Measurements from ENCODE around the gene NRG4.
A peak's percentile ranks its signal among the peaks of the same experiment; 100 is the strongest.

NRG4 gene

DNA sequence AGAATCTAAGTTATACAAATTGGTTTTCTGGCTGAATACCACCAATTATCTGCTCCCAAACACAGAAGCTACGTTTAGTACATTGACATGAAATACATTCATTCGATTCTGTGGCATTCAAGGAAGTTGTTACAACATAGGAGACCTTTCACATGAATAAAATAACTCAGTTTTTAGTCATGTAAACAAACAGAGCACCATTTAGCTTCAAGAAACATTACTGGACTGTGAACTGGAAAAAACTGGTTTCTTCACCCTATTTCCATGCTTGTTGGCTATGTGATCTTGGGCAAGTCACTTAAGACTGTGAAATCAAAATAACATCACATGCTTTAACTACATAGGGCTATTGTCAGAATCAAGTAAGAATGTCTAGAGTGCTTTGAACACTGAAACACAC is 46.2 kb downstream of the NRG4 start:
- Mint-ChIP-seq H3K36me3 (ENCODE audit: low read depth) (no peaks in the 10 kb centered on the region), H3K4me3 (no peak overlapping the region), H3K27ac (no peak overlapping the region), H3K9me3 (peaks cover 4% of the 10 kb centered on the region), H3K4me1 (ENCODE audit: low read depth) (no peaks in the 10 kb centered on the region), H3K27me3 (peaks cover 6% of the 10 kb centered on the region)
- DNase-seq: no peak

DNA sequence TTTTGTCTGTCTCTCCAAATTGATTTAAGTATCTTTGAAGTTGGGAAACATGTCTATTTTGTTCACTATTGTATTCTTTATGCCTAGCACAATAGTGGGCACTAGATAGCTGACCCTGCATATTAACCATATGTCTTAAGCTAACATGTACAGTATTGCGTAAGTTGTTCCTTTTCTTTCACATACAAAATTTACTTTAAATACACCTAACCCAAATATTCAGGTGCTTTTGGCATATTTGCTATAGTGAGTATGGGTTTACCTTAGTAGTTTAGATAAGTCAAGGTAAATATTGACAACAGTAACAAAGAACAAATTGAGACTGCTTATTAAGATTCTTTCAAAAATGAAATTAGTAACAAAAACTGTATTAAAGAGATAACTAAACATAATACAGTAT is 50.9 kb downstream of the NRG4 start:
- Mint-ChIP-seq H3K4me1 (ENCODE audit: low read depth) (no peaks in the 10 kb centered on the region), H3K27me3 (peaks cover 22% of the 10 kb centered on the region), H3K36me3 (ENCODE audit: low read depth) (no peaks in the 10 kb centered on the region)

GRCh38 chr15:75955720-75956119 is 56.5 kb downstream of the NRG4 start:
- Mint-ChIP-seq H3K27me3 (peaks cover 53% of the 10 kb centered on the region), H3K9me3 (no peaks in the 10 kb centered on the region), H3K36me3 (ENCODE audit: low read depth) (no peaks in the 10 kb centered on the region), H3K27ac (no peak overlapping the region), H3K4me3 (no peak overlapping the region), H3K4me1 (ENCODE audit: low read depth) (peaks cover 2% of the 10 kb centered on the region)
- DNase-seq: no peak

More for the DNA sequence above, 50.9 kb downstream of the NRG4 start:
- Mint-ChIP-seq H3K4me3 (no peak overlapping the region), H3K9me3 (peaks cover 4% of the 10 kb centered on the region), H3K27ac (no peak overlapping the region)
- no peak for DNase-seq

DNA sequence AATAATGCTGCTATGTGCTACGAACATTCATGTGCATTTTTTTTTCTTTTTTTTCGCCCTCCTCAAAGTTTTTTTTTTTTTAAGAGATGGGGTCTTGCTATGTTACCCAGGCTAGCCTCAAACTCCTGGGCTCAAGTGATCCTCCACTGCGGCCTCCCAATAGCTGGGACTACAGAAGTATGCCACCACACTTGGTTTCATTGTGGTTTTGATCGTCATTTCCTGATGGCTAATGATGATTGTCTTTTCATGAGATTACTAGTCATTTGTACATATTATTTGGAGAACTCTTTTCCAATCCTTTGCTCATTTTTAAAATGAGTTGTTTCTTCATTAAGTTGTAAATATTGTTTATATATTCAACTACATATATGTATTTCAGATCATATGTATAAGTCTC is 59.7 kb downstream of the NRG4 start:
- H3K4me3 Mint-ChIP-seq: no peak overlapping the region
- H3K27me3 Mint-ChIP-seq: peaks cover 67% of the 10 kb centered on the region
- peaks cover 2% of the 10 kb centered on the region for H3K4me1 Mint-ChIP-seq (ENCODE audit: low read depth)
- no peaks in the 10 kb centered on the region for H3K9me3 Mint-ChIP-seq
- H3K27ac Mint-ChIP-seq: no peak overlapping the region
- DNase-seq: no peak
- H3K36me3 Mint-ChIP-seq (ENCODE audit: low read depth): no peaks in the 10 kb centered on the region

- Mint-ChIP-seq H3K27me3 (peaks cover 59% of the 10 kb centered on the region), H3K4me1 (ENCODE audit: low read depth) (peaks cover 6% of the 10 kb centered on the region), H3K36me3 (ENCODE audit: low read depth) (no peaks in the 10 kb centered on the region), H3K27ac (no peak overlapping the region), H3K9me3 (no peaks in the 10 kb centered on the region), H3K4me3 (no peak overlapping the region)
- no peak for DNase-seq
These were observed 63.4 kb downstream of the NRG4 start for GRCh38 chr15:75948761-75949296.

DNA sequence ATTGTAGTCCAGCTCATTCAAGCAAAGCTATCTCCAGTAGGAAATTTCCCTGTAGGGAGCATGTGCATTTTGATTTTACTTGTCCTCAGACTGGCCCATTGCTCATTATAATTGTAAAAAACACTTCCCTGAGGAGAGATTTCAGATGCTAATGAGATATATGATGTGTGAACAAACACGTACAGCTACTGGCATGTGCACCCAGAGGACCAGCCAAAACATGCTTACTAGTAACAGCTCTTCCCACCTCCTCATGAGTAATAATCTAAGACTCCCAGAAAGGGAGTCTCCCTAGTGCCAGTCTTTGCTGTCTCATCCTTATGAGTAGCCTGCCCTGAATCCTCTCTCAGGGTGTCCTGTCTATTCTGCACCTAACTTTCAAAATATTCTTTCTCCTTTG is 65.1 kb downstream of the NRG4 start:
- Mint-ChIP-seq H3K4me1 (ENCODE audit: low read depth) (peaks cover 4% of the 10 kb centered on the region), H3K27me3 (peaks cover 50% of the 10 kb centered on the region), H3K36me3 (ENCODE audit: low read depth) (no peaks in the 10 kb centered on the region), H3K27ac (no peak overlapping the region), H3K9me3 (no peaks in the 10 kb centered on the region), H3K4me3 (no peak overlapping the region)
- DNase-seq: no peak

DNA sequence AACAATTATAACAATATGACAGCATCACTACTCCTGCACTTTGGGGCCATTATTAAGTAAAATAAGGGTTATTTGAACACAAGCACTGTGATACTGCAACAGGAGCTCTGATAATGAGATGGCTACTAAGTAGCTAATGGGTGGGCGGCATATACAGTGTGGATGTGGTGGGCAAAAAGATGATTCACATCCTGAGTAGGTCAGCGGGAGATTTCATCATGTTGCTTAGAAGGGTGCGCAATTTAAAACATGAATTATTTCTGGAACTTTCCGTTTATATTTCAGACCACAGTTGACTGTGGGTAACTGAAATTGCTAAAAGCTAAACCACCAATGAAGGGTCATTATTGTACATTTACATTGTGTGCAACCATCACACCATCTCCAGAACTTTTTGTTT is 66.3 kb downstream of the NRG4 start:
- peaks cover 40% of the 10 kb centered on the region for H3K27me3 Mint-ChIP-seq
- H3K36me3 Mint-ChIP-seq (ENCODE audit: low read depth): no peaks in the 10 kb centered on the region
- H3K4me1 Mint-ChIP-seq (ENCODE audit: low read depth): peaks cover 4% of the 10 kb centered on the region
- no peaks in the 10 kb centered on the region for H3K9me3 Mint-ChIP-seq
- no peak for DNase-seq
- H3K4me3 Mint-ChIP-seq: no peak overlapping the region
- H3K27ac Mint-ChIP-seq: no peak overlapping the region

GRCh38 chr15:75943713-75944215 is 68.5 kb downstream of the NRG4 start:
- Mint-ChIP-seq H3K27me3 (peaks cover 21% of the 10 kb centered on the region), H3K9me3 (peaks cover 4% of the 10 kb centered on the region), H3K36me3 (ENCODE audit: low read depth) (peaks cover 4% of the 10 kb centered on the region), H3K4me3 (no peak overlapping the region), H3K27ac (no peak overlapping the region), H3K4me1 (ENCODE audit: low read depth) (peaks cover 4% of the 10 kb centered on the region)
- DNase-seq: no peak

DNA sequence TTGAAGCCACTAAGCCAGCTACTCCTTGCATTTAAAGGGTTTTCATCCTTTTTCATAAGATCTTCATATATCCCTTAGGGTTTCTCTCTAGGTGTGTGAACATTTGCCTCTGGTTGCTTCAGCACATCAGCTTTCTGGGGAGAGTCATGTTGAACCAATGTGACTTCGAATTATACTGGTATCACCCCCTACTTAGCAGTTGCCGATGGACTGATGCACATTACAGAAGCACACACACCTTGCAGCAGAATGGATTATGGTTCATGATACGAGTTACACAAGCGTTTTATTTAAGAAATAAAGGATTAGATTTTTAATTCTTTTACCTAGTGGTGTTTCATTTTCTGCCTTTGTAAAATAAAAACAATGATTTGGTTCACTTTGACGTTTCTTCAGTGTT is 69.0 kb downstream of the NRG4 start:
- peaks cover 20% of the 10 kb centered on the region for H3K27me3 Mint-ChIP-seq
- peaks cover 4% of the 10 kb centered on the region for H3K4me1 Mint-ChIP-seq (ENCODE audit: low read depth)
- H3K4me3 Mint-ChIP-seq: no peak overlapping the region
- DNase-seq: no peak
- H3K27ac Mint-ChIP-seq: no peak overlapping the region
- peaks cover 9% of the 10 kb centered on the region for H3K9me3 Mint-ChIP-seq
- H3K36me3 Mint-ChIP-seq (ENCODE audit: low read depth): peaks cover 9% of the 10 kb centered on the region

DNA sequence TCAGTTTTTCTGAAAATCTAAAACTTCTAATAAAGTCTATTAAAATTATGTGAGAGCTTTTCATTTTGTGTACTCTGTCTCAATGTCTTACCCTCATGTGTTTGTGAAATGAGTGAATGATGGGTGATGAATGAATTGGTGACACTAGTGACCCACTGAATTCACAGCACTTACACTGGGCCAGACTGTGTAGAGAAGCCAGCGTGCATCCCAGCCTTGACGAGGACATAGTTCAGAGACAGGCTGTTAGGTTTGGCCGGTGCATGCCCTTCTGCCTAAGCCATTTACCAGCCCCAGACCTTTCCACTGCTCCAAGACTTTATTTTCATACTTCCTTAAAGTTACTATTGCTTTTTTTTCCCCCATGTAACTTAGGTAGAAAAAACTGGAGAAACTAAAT is 69.8 kb downstream of the NRG4 start:
- no peak overlapping the region for H3K4me3 Mint-ChIP-seq
- H3K9me3 Mint-ChIP-seq: peaks cover 15% of the 10 kb centered on the region
- H3K4me1 Mint-ChIP-seq (ENCODE audit: low read depth): peaks cover 4% of the 10 kb centered on the region
- no peak overlapping the region for H3K27ac Mint-ChIP-seq
- H3K36me3 Mint-ChIP-seq (ENCODE audit: low read depth): peaks cover 17% of the 10 kb centered on the region
- peaks cover 14% of the 10 kb centered on the region for H3K27me3 Mint-ChIP-seq
- no peak for DNase-seq

DNA sequence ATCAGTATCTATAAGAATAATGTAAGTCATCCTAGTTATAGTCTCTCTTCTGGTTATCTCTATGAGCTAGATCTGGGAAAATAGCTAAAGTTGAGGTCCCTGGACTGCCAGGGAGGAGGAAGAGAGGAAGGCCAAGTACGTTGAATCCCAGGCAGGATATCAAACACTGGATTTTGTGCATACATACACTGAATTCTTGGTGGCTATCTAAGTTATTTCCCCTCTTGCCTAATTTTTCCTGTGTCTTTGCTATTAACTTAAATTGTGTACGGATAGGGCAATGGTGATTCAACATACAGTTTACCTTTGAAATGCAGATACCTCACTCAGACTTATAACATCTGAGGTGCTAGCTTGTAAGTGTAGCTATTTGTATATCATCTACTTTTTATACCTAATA is 81.4 kb downstream of the NRG4 start:
- no peak overlapping the region for H3K27ac Mint-ChIP-seq
- peaks cover 28% of the 10 kb centered on the region for H3K4me1 Mint-ChIP-seq (ENCODE audit: low read depth)
- no peaks in the 10 kb centered on the region for H3K27me3 Mint-ChIP-seq
- peaks cover 87% of the 10 kb centered on the region for H3K36me3 Mint-ChIP-seq (ENCODE audit: low read depth)
- no peak for DNase-seq
- H3K9me3 Mint-ChIP-seq: no peaks in the 10 kb centered on the region
- no peak overlapping the region for H3K4me3 Mint-ChIP-seq

GRCh38 chr15:75929799-75930565 is 82.2 kb downstream of the NRG4 start:
- peaks cover 88% of the 10 kb centered on the region for H3K36me3 Mint-ChIP-seq (ENCODE audit: low read depth)
- peaks cover 31% of the 10 kb centered on the region for H3K4me1 Mint-ChIP-seq (ENCODE audit: low read depth)
- no peaks in the 10 kb centered on the region for H3K9me3 Mint-ChIP-seq
- H3K27ac Mint-ChIP-seq: peak overlapping the region; percentile 12
- no peak for DNase-seq
- no peak overlapping the region for H3K4me3 Mint-ChIP-seq
- H3K27me3 Mint-ChIP-seq: no peaks in the 10 kb centered on the region

- H3K9me3 Mint-ChIP-seq: no peaks in the 10 kb centered on the region
These were observed 83.3 kb downstream of the NRG4 start for GRCh38 chr15:75928680-75929608.

DNA sequence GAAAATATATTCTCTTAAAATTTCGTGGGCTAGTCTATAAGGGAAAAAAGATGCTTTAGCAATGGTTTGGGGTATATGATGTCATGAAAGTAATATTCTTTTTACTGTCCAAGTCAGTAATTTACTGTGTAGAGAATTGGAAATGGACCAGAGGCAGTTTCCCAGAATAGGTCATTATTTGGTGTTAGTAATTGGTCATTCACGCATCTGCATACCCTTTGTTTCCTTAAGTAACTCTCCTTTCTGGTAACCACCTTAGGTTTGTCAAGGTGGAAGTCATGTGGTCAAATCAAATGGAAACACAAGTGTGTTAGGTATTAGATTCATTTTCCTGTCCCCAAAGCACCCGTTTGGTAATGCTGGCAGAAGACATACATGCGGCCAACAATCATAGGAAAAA is 84.6 kb downstream of the NRG4 start:
- Mint-ChIP-seq H3K4me1 (ENCODE audit: low read depth) (peaks cover 46% of the 10 kb centered on the region), H3K27me3 (no peaks in the 10 kb centered on the region), H3K27ac (no peak overlapping the region), H3K36me3 (ENCODE audit: low read depth) (peaks cover 83% of the 10 kb centered on the region), H3K9me3 (no peaks in the 10 kb centered on the region), H3K4me3 (no peak overlapping the region)
- DNase-seq: no peak

More at GRCh38 chr15:75928680-75929608, 83.3 kb downstream of the NRG4 start:
- H3K4me3 Mint-ChIP-seq: no peak overlapping the region
- DNase-seq: no peak
- H3K27ac Mint-ChIP-seq: no peak overlapping the region
- H3K36me3 Mint-ChIP-seq (ENCODE audit: low read depth): peaks cover 85% of the 10 kb centered on the region
- peaks cover 35% of the 10 kb centered on the region for H3K4me1 Mint-ChIP-seq (ENCODE audit: low read depth)
- H3K27me3 Mint-ChIP-seq: no peaks in the 10 kb centered on the region

Data from activated T-cell treated with anti-CD3 and anti-CD28 coated beads, Interleukin-2, amount 50 U/mL, for 24 hours (primary cell).